NCI-H460 (cell line): ENCODE data around the gene ARL17B. TPM values are rescaled to one million over a fixed set of nuclear protein-coding genes. Genes with fewer than 3 reads are reported as not detected.
"Not testable (repeated sequence)": the region's sequence is repeated elsewhere in the genome, so short reads cannot be mapped to it uniquely, and the experiment has no call there.

Experiments used
- DNase-seq: peaks from one replicate; pipeline ENCODE4 v3.0.0-alpha.2; 2016; ENCODE audit warnings: low read depth; ENCODE audit errors: extremely low read depth
- polyA plus RNA-seq: library from polyadenylated mRNA; depleted of rRNA; stranded (reverse); fragments of >200 nt; gene quantifications from 2 replicates; pipeline ENCODE4 v1.2.3, GENCODE V29; 2014; cell fraction: nucleus; rRNA removed
- total RNA-seq: library from RNA; depleted of rRNA; stranded (reverse); fragments of >200 nt; shearing (Covaris generic); gene quantifications from 2 replicates; pipeline ENCODE4 v1.2.3, GENCODE V29; 2014; rRNA removed

The ARL17B gene
- total RNA-seq, result 5.9 and 9.8 TPM in 2 replicates
- polyA plus RNA-seq, result 37.0 and 43.0 TPM in 2 replicates

- not testable (repeated sequence) for DNase-seq
Measured at GRCh38 chr17:46361755-46362154, at the start of gene ARL17B. Gene ARL17B, minus strand, starts transcription at chr17:46361766. Its CDS starts 3,369 bp downstream, at chr17:46358397.

- DNase-seq, result not testable (repeated sequence)
Measured at GRCh38 chr17:46409864-46410263, 48.3 kb upstream of the ARL17B start.

- not testable (repeated sequence) for DNase-seq
Measured at GRCh38 chr17:46407155-46407554, 45.6 kb upstream of the ARL17B start.

GRCh38 chr17:46401033-46401787 is 39.6 kb upstream of the ARL17B start:
- not testable (repeated sequence) for DNase-seq

- not testable (repeated sequence) for DNase-seq
Measured at GRCh38 chr17:46400543-46400942, 39.0 kb upstream of the ARL17B start.

- DNase-seq, result not testable (repeated sequence)
Measured at GRCh38 chr17:46399993-46400392, 38.4 kb upstream of the ARL17B start.

- DNase-seq, result not testable (repeated sequence)
Measured at GRCh38 chr17:46396292-46396691, 34.7 kb upstream of the ARL17B start.

- not testable (repeated sequence) for DNase-seq
Measured at GRCh38 chr17:46393702-46394101, 32.1 kb upstream of the ARL17B start.

GRCh38 chr17:46385491-46385890 is 23.9 kb upstream of the ARL17B start:
- not testable (repeated sequence) for DNase-seq

- DNase-seq, result not testable (repeated sequence)
Measured at GRCh38 chr17:46383118-46383517, 21.6 kb upstream of the ARL17B start.

GRCh38 chr17:46373418-46373817 is 11.9 kb upstream of the ARL17B start:
- DNase-seq, result not testable (repeated sequence)

- not testable (repeated sequence) for DNase-seq
Measured at GRCh38 chr17:46372236-46373229, 11.0 kb upstream of the ARL17B start.

GRCh38 chr17:46367520-46367919 is 6.0 kb upstream of the ARL17B start:
- not testable (repeated sequence) for DNase-seq

- not testable (repeated sequence) for DNase-seq
Measured at GRCh38 chr17:46361145-46361735, 326 bp downstream of the ARL17B start.

GRCh38 chr17:46353856-46354255 is 7.7 kb downstream of the ARL17B start:
- not testable (repeated sequence) for DNase-seq

- DNase-seq, result not testable (repeated sequence)
Measured at GRCh38 chr17:46349060-46349459, 12.5 kb downstream of the ARL17B start.

GRCh38 chr17:46348345-46348744 is 13.2 kb downstream of the ARL17B start:
- not testable (repeated sequence) for DNase-seq

- not testable (repeated sequence) for DNase-seq
Measured at GRCh38 chr17:46342131-46342530, 19.4 kb downstream of the ARL17B start.

GRCh38 chr17:46341220-46341619 is 20.3 kb downstream of the ARL17B start:
- not testable (repeated sequence) for DNase-seq

GRCh38 chr17:46294831-46295230 is 66.7 kb downstream of the ARL17B start, which contains the start of gene LRRC37A:
Gene LRRC37A, plus strand, starts transcription at chr17:46295131. Its CDS starts 3 bp downstream, at chr17:46295134.
- DNase-seq, result not testable (repeated sequence)
